ENCODE data around the gene FAM180A.

DNA sequence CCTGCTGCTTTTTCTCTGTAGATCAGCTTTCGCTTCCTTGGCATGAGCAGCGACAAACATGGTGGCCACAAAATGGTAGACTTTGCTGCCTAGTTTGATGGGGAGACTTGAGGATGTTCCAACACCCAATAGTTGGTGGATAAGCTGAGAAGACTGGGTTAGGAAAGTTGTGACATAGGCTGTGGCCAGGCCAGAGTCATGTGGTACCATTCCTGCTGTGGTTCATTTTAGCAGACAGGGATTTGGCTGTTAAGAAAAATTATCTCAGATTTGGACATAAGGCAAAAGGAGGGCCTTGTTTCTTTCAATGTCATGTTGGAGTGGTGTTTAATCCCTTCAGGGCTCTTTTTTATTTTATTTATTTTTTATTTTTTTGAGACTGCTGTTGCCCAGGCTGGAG, 26.6 kb upstream of the FAM180A start:
- TF ChIP-seq, protein P1, sequence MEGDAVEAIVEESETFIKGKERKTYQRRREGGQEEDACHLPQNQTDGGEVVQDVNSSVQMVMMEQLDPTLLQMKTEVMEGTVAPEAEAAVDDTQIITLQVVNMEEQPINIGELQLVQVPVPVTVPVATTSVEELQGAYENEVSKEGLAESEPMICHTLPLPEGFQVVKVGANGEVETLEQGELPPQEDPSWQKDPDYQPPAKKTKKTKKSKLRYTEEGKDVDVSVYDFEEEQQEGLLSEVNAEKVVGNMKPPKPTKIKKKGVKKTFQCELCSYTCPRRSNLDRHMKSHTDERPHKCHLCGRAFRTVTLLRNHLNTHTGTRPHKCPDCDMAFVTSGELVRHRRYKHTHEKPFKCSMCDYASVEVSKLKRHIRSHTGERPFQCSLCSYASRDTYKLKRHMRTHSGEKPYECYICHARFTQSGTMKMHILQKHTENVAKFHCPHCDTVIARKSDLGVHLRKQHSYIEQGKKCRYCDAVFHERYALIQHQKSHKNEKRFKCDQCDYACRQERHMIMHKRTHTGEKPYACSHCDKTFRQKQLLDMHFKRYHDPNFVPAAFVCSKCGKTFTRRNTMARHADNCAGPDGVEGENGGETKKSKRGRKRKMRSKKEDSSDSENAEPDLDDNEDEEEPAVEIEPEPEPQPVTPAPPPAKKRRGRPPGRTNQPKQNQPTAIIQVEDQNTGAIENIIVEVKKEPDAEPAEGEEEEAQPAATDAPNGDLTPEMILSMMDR (IDR thresholded peaks at IDR 0.05): no peak
- TF ChIP-seq GABPB1 (CRISPR knock-in tag; IDR thresholded peaks at IDR 0.05) (no peak), STAT6 (CRISPR knock-in tag; conservative IDR thresholded peaks at IDR 0.05; ENCODE audit: low read depth) (no peak), ATF2 (CRISPR knock-in tag; IDR thresholded peaks at IDR 0.05; ENCODE audit: borderline replicate concordance, low read depth) (no peak)
- TF ChIP-seq, protein P2, sequence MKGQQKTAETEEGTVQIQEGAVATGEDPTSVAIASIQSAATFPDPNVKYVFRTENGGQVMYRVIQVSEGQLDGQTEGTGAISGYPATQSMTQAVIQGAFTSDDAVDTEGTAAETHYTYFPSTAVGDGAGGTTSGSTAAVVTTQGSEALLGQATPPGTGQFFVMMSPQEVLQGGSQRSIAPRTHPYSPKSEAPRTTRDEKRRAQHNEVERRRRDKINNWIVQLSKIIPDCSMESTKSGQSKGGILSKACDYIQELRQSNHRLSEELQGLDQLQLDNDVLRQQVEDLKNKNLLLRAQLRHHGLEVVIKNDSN (CRISPR knock-in tag; IDR thresholded peaks at IDR 0.05): no peak

All from WTC11 (cell line).